HL-60 (cell line): ENCODE measurements around the gene OSBPL5.

Experiments used
- DNase-seq, 2 experiments: peaks; one replicate each; pipeline ENCODE4 v3.0.0-alpha.2; 2010 to 2020; ENCODE audit warnings: low read depth in 1 of 2, low spot score in 1 of 2
- H3K27ac ChIP-seq: fragments of 250-450 bp; sonication (Bioruptor Pico); replicated peaks from 2 replicates; pipeline ENCODE4 v1.5.1; 2020; ENCODE audit warnings: mild to moderate bottlenecking, moderate library complexity
- H3K27me3 ChIP-seq: fragments of 250-450 bp; sonication (Bioruptor Pico); 2 replicates; pipeline ENCODE4 v1.5.1; 2021; ENCODE audit warnings: mild to moderate bottlenecking, moderate library complexity; ENCODE audit not compliant: insufficient read depth, poor library complexity, severe bottlenecking
- H3K4me3 ChIP-seq: replicated peaks from 2 replicates; pipeline ENCODE4 v1.5.1; 2011; ENCODE audit warnings: mild to moderate bottlenecking, control low read depth, low read length; ENCODE audit not compliant: insufficient read depth
- CTCF ChIP-seq: IDR thresholded peaks from one replicate; pipeline ENCODE4 v1.5.1; 2011; ENCODE audit warnings: low read length, control low read depth, inconsistent platforms; ENCODE audit not compliant: insufficient read depth
- GABPA ChIP-seq: IDR thresholded peaks from 2 replicates; pipeline ENCODE4 v1.6.1; 2012; ENCODE audit warnings: low read depth
- POLR2AphosphoS5 ChIP-seq: IDR thresholded peaks from 2 replicates; pipeline ENCODE4 v1.6.1; 2012; ENCODE audit warnings: low read depth
- SPI1 ChIP-seq: IDR thresholded peaks from 2 replicates; pipeline ENCODE4 v1.6.1; 2012; ENCODE audit warnings: low read depth, mild to moderate bottlenecking, borderline replicate concordance
- TF ChIP-seq, protein P1 (sequence below): IDR thresholded peaks from 2 replicates; pipeline ENCODE4 v1.6.1; 2012; ENCODE audit warnings: low read depth; ENCODE audit not compliant: insufficient replicate concordance

OSBPL5 gene

GRCh38 chr11:3207526-3208189 is 42.5 kb upstream of the OSBPL5 start:
- Histone ChIP-seq H3K27ac (no peak overlapping the region), H3K4me3 (no peak overlapping the region), H3K27me3 (peaks cover 14% of the 10 kb centered on the region)
- DNase-seq = no peak
- TF ChIP-seq CTCF = no peak

GRCh38 chr11:3206922-3207204 is 41.8 kb upstream of the OSBPL5 start:
- H3K27me3 ChIP-seq = peaks cover 20% of the 10 kb centered on the region

GRCh38 chr11:3206156-3206921 is 41.2 kb upstream of the OSBPL5 start:
- DNase-seq = no peak
- Histone ChIP-seq H3K27ac (no peak overlapping the region), H3K27me3 (peaks cover 25% of the 10 kb centered on the region), H3K4me3 (no peak overlapping the region)
- no peak for TF ChIP-seq CTCF
- no peak for TF ChIP-seq GABPA
- TF ChIP-seq, protein P1, sequence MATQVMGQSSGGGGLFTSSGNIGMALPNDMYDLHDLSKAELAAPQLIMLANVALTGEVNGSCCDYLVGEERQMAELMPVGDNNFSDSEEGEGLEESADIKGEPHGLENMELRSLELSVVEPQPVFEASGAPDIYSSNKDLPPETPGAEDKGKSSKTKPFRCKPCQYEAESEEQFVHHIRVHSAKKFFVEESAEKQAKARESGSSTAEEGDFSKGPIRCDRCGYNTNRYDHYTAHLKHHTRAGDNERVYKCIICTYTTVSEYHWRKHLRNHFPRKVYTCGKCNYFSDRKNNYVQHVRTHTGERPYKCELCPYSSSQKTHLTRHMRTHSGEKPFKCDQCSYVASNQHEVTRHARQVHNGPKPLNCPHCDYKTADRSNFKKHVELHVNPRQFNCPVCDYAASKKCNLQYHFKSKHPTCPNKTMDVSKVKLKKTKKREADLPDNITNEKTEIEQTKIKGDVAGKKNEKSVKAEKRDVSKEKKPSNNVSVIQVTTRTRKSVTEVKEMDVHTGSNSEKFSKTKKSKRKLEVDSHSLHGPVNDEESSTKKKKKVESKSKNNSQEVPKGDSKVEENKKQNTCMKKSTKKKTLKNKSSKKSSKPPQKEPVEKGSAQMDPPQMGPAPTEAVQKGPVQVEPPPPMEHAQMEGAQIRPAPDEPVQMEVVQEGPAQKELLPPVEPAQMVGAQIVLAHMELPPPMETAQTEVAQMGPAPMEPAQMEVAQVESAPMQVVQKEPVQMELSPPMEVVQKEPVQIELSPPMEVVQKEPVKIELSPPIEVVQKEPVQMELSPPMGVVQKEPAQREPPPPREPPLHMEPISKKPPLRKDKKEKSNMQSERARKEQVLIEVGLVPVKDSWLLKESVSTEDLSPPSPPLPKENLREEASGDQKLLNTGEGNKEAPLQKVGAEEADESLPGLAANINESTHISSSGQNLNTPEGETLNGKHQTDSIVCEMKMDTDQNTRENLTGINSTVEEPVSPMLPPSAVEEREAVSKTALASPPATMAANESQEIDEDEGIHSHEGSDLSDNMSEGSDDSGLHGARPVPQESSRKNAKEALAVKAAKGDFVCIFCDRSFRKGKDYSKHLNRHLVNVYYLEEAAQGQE = no peak
- no peak for TF ChIP-seq SPI1
- TF ChIP-seq POLR2AphosphoS5 = no peak

More at GRCh38 chr11:3206922-3207204, 41.8 kb upstream of the OSBPL5 start:
- TF ChIP-seq, protein P1 = no peak
- TF ChIP-seq SPI1 = no peak
- no peak for TF ChIP-seq POLR2AphosphoS5
- no peak for TF ChIP-seq GABPA
- TF ChIP-seq CTCF = no peak
- Histone ChIP-seq H3K27ac (no peak overlapping the region), H3K4me3 (no peak overlapping the region)
- DNase-seq = no peak
